ENCODE results near the gene COX7B2.

COX7B2 gene

GRCh38 chr4:46889410-46889809, 19.6 kb downstream of the COX7B2 start:
- no peaks in the 10 kb centered on the region for H3F3A ChIP-seq (ENCODE audit: low read depth)
- H4K20me1 ChIP-seq (ENCODE audit: insufficient read depth, low read length, poor library complexity, severe bottlenecking) = no peaks in the 10 kb centered on the region
- no peak for TF ChIP-seq EZH2phosphoT487 (IDR thresholded peaks at IDR 0.05; ENCODE audit: borderline replicate concordance)
- TF ChIP-seq CTCF (conservative IDR thresholded peaks at IDR 0.05; ENCODE audit: low read length) = no peak
- no peaks in the 10 kb centered on the region for H3K9me3 ChIP-seq (ENCODE audit: insufficient read depth, low read depth, low read length)
- H3K4me2 ChIP-seq (ENCODE audit: low read depth, low read length, poor library complexity, severe bottlenecking) = no peak overlapping the region
- H3K27me3 ChIP-seq (ENCODE audit: insufficient read depth, low read length, poor library complexity, severe bottlenecking) = no peaks in the 10 kb centered on the region
- no peaks in the 10 kb centered on the region for H3K9me2 ChIP-seq (replicated peaks; ENCODE audit: low read depth, low read length)
- no peaks in the 10 kb centered on the region for H3K79me2 ChIP-seq (ENCODE audit: insufficient read depth, low read length)
- no peaks in the 10 kb centered on the region for H3K4me1 ChIP-seq (ENCODE audit: insufficient read depth, low read length, poor library complexity, severe bottlenecking)
- H2AFZ ChIP-seq (ENCODE audit: low read length) = no peak overlapping the region
- no peaks in the 10 kb centered on the region for H3K36me3 ChIP-seq (ENCODE audit: insufficient read depth, low read length)
- no peak overlapping the region for H3K9ac ChIP-seq (ENCODE audit: low read depth, low read length, poor library complexity, severe bottlenecking)
- no peak overlapping the region for H3K4me3 ChIP-seq (ENCODE audit: low read length, poor library complexity, severe bottlenecking)

GRCh38 chr4:46886711-46887110, 22.3 kb downstream of the COX7B2 start:
- H3K4me3 ChIP-seq (ENCODE audit: low read length, poor library complexity, severe bottlenecking) = no peak overlapping the region
- no peaks in the 10 kb centered on the region for H3F3A ChIP-seq (ENCODE audit: low read depth)
- H3K9me3 ChIP-seq (ENCODE audit: insufficient read depth, low read depth, low read length) = no peaks in the 10 kb centered on the region
- H3K4me1 ChIP-seq (ENCODE audit: insufficient read depth, low read length, poor library complexity, severe bottlenecking) = no peaks in the 10 kb centered on the region
- no peaks in the 10 kb centered on the region for H3K79me2 ChIP-seq (ENCODE audit: insufficient read depth, low read length)
- H3K27me3 ChIP-seq (ENCODE audit: insufficient read depth, low read length, poor library complexity, severe bottlenecking) = no peaks in the 10 kb centered on the region
- H3K4me2 ChIP-seq (ENCODE audit: low read depth, low read length, poor library complexity, severe bottlenecking) = no peak overlapping the region
- no peaks in the 10 kb centered on the region for H3K9me2 ChIP-seq (replicated peaks; ENCODE audit: low read depth, low read length)
- no peaks in the 10 kb centered on the region for H3K36me3 ChIP-seq (ENCODE audit: insufficient read depth, low read length)
- peak overlapping the region; percentile 76 for H2AFZ ChIP-seq (ENCODE audit: low read length)
- H4K20me1 ChIP-seq (ENCODE audit: insufficient read depth, low read length, poor library complexity, severe bottlenecking) = no peaks in the 10 kb centered on the region
- TF ChIP-seq CTCF (conservative IDR thresholded peaks at IDR 0.05; ENCODE audit: low read length) (peak; percentile 77), EZH2phosphoT487 (IDR thresholded peaks at IDR 0.05; ENCODE audit: borderline replicate concordance) (no peak)
- no peak overlapping the region for H3K9ac ChIP-seq (ENCODE audit: low read depth, low read length, poor library complexity, severe bottlenecking)

- Histone ChIP-seq H3K36me3 (ENCODE audit: insufficient read depth, low read length) (no peaks in the 10 kb centered on the region), H3K9me2 (replicated peaks; ENCODE audit: low read depth, low read length) (no peaks in the 10 kb centered on the region), H3K4me3 (ENCODE audit: low read length, poor library complexity, severe bottlenecking) (no peak overlapping the region), H3K4me2 (ENCODE audit: low read depth, low read length, poor library complexity, severe bottlenecking) (no peak overlapping the region), H3K9me3 (ENCODE audit: insufficient read depth, low read depth, low read length) (no peaks in the 10 kb centered on the region), H2AFZ (ENCODE audit: low read length) (no peak overlapping the region), H4K20me1 (ENCODE audit: insufficient read depth, low read length, poor library complexity, severe bottlenecking) (no peaks in the 10 kb centered on the region), H3K79me2 (ENCODE audit: insufficient read depth, low read length) (no peaks in the 10 kb centered on the region), H3F3A (ENCODE audit: low read depth) (no peaks in the 10 kb centered on the region), H3K4me1 (ENCODE audit: insufficient read depth, low read length, poor library complexity, severe bottlenecking) (peaks cover 23% of the 10 kb centered on the region), H3K9ac (ENCODE audit: low read depth, low read length, poor library complexity, severe bottlenecking) (no peak overlapping the region), H3K27me3 (ENCODE audit: insufficient read depth, low read length, poor library complexity, severe bottlenecking) (no peaks in the 10 kb centered on the region)
- TF ChIP-seq EZH2phosphoT487 (IDR thresholded peaks at IDR 0.05; ENCODE audit: borderline replicate concordance) (no peak), CTCF (conservative IDR thresholded peaks at IDR 0.05; ENCODE audit: low read length) (no peak)
Observed at GRCh38 chr4:46878641-46879040, 30.4 kb downstream of the COX7B2 start.
